Right lobe of liver (tissue), 6 donors: ENCODE measurements around the gene MBOAT7. TPM values are rescaled to one million over a fixed set of nuclear protein-coding genes. Genes with fewer than 3 reads are reported as not detected.

ENCODE experiments used
- ATAC-seq, 4 donors: fragments of 200-7000 bp; cut with Tn5 transposase; one replicate each; pipeline ENCODE4 v1.9.1; 2020; ENCODE audit warnings: mild to moderate bottlenecking in 4 of 4, moderate library complexity in 4 of 4
- DNase-seq, 3 donors: peaks; one replicate each; pipeline ENCODE4 v3.0.0-alpha.2; 2020
- H3K27ac ChIP-seq, 3 donors: fragments of 200-600 bp; one replicate each; pipeline ENCODE4 v1.8.0; 2022
- H3K27me3 ChIP-seq, 2 donors: fragments of 200-600 bp; one replicate each; pipeline ENCODE4 v1.8.0; 2022
- H3K36me3 ChIP-seq, 4 donors: fragments of 200-600 bp; sonication (generic) in 1 of 4; one replicate each; pipeline versions ENCODE4 v1.5.1 to v1.8.0; 2017 to 2022; ENCODE audit warnings: control low read depth in 1 of 4
- H3K4me1 ChIP-seq, 4 donors: fragments of 200-600 bp; sonication (generic) in 1 of 4; one replicate each; pipeline versions ENCODE4 v1.5.1 to v1.8.0; 2017 to 2022; ENCODE audit warnings: control low read depth in 1 of 4
- H3K4me3 ChIP-seq, 3 donors: fragments of 200-600 bp; one replicate each; pipeline ENCODE4 v1.8.0; 2022
- H3K9me3 ChIP-seq, 4 donors: fragments of 200-600 bp; sonication (generic) in 1 of 4; one replicate each; pipeline versions ENCODE4 v1.5.1 to v1.8.0; 2017 to 2022; ENCODE audit warnings: control low read depth in 1 of 4
- POLR2A ChIP-seq: fragments of 450-650 bp; IDR thresholded peaks from one replicate; pipeline ENCODE4 v1.6.1; 2017; ENCODE audit warnings: antibody characterized with exemption, mild to moderate bottlenecking
- WGBS: methylation state at CpG from one replicate; pipeline ENCODE4 v1.1.6; 2018; ENCODE audit warnings: low coverage, low lambda C conversion rate; ENCODE audit not compliant: insufficient coverage; ENCODE audit errors: missing lambda C conversion rate; 5-methylcytosine and 5-hydroxymethylcytosine counted together
- intact Hi-C, 2 donors: fragments of 100-400 bp; cut with DNase I; formaldehyde crosslinking; loops; one replicate each; pipeline versions ENCODE4 v1.11.2 to v1.14.1; 2022
- total RNA-seq, 6 experiments: library from RNA; depleted of rRNA in 2 of 6; stranded (reverse); fragments of >200 nt in 2 of 6; fragmentation: NEBNext Ultra II Directional in 3 of 6; extraction: Animal tissue kit (Norgen Biotek cat#: 25700) in 3 of 6; gene quantifications; one replicate each; pipeline versions ENCODE4 v1.1.0 to v1.2.4, GENCODE V29; 2016 to 2023
- TF ChIP-seq, protein P1 (sequence below), 4 donors: fragments of 200-600 bp in 3 of 4; fragments of 450-650 bp in 1 of 4; IDR thresholded peaks; one replicate each; pipeline versions ENCODE4 v1.5.1 to v1.8.0; 2016 to 2022; ENCODE audit warnings: antibody characterized with exemption in 4 of 4, mild to moderate bottlenecking in 2 of 4
- donor health status: DM: no; HTN: yes; CAD: no.
- donor health status: DM: no; HTN: no; CAD: no.
- donor health status: DM: no; HTN: no; CAD: no.
- donor health status: DM: no; HTN: yes; CAD: no.
- donor health status: DM: no; HTN: yes; CAD: no.

Gene MBOAT7
- total RNA-seq, 6 experiments from 2014 or later, result 26.6 to 57.7 (median 32.9) TPM

DNA sequence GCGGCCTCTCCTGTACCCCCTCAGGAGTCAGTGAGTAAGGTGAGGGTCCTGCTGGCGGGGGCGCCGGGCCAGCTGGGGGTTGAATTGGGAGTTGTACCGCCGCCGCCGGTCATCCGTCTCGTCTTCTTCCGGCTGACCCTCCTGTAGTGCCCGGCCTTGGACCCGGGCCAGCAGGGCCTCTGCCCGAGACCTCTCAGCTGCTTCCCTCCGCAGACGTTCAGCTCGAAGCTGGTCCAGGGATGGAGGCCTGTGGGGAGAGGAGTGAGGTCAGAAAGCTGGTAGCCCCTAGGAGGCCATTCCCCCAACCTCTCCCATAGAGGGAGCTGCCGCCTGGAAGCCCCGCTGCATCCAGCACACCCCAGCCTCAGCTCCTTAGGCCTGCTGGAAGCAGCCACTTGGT is 33.7 kb downstream of the MBOAT7 start:
- no CpG with 5 or more reads among the region's 19 CpGs for WGBS
- TF ChIP-seq, protein P1, sequence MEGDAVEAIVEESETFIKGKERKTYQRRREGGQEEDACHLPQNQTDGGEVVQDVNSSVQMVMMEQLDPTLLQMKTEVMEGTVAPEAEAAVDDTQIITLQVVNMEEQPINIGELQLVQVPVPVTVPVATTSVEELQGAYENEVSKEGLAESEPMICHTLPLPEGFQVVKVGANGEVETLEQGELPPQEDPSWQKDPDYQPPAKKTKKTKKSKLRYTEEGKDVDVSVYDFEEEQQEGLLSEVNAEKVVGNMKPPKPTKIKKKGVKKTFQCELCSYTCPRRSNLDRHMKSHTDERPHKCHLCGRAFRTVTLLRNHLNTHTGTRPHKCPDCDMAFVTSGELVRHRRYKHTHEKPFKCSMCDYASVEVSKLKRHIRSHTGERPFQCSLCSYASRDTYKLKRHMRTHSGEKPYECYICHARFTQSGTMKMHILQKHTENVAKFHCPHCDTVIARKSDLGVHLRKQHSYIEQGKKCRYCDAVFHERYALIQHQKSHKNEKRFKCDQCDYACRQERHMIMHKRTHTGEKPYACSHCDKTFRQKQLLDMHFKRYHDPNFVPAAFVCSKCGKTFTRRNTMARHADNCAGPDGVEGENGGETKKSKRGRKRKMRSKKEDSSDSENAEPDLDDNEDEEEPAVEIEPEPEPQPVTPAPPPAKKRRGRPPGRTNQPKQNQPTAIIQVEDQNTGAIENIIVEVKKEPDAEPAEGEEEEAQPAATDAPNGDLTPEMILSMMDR (IDR thresholded peaks at IDR 0.05), result no peak
- no peak for TF ChIP-seq POLR2A

DNA sequence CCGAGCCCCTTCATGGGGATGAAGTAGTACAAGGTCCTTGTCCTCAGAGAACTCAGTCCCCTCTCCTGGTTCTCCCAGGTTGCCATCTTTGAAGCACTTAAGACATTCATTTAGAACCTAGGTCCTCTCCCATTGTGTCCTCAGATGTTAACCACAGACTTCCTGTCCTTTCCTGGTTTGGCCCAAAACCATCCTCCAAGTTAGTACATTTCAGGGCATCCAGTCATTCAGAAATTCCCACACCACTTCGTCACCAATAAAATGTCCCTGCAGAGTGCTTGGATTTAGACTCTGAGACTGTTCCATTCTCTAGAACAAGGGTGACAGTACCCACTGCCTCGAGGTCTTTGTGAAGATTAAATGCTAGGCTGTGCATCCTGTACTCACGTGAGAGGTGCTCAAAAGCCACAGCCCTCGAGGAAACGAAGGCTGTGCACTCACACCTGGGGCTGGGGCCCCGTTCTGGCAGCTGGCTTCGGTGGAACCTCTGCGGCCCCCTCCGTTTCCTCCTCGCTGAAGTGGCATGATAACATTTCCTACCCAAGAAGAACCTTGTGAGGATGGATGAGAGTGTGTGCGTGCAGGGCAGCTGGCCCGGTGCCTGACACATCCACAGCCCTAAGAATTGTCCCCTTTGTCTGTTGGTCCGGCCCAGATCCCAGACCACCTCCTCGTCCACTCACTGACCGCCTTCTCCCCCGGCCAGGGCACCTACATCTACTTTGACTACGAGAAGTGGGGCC is 34.6 kb downstream of the MBOAT7 start:
- DNase-seq (no peak), ATAC-seq (no peak)
- peaks cover 4 to 81% (median 30%) of the 10 kb centered on the region in 4 donors for H3K36me3 ChIP-seq
- H3K4me1 ChIP-seq, result peaks cover 0 to 10% (median 0%) of the 10 kb centered on the region in 4 donors
- intact Hi-C loops, result no loop called here
- no peak for TF ChIP-seq POLR2A
- TF ChIP-seq, protein P1 (IDR thresholded peaks at IDR 0.05), result no peak
- H3K27ac ChIP-seq, result no peak overlapping the region
- no peaks in the 10 kb centered on the region for H3K27me3 ChIP-seq
- 62% methylated on average over 9 of the region's 18 CpGs for WGBS
- no peak overlapping the region for H3K4me3 ChIP-seq
- H3K9me3 ChIP-seq, result no peaks in the 10 kb centered on the region

More for the DNA sequence above, 33.7 kb downstream of the MBOAT7 start:
- H3K36me3 ChIP-seq, result peaks cover 4 to 72% (median 28%) of the 10 kb centered on the region in 4 donors
- intact Hi-C loops, result no loop called here
- no peaks in the 10 kb centered on the region for H3K27me3 ChIP-seq
- peaks cover 0 to 16% (median 3%) of the 10 kb centered on the region in 4 donors for H3K4me1 ChIP-seq
- H3K27ac ChIP-seq, result no peak overlapping the region
- no peak overlapping the region for H3K4me3 ChIP-seq
- ATAC-seq, result no peak
- DNase-seq, result no peak
- H3K9me3 ChIP-seq, result no peaks in the 10 kb centered on the region

DNA sequence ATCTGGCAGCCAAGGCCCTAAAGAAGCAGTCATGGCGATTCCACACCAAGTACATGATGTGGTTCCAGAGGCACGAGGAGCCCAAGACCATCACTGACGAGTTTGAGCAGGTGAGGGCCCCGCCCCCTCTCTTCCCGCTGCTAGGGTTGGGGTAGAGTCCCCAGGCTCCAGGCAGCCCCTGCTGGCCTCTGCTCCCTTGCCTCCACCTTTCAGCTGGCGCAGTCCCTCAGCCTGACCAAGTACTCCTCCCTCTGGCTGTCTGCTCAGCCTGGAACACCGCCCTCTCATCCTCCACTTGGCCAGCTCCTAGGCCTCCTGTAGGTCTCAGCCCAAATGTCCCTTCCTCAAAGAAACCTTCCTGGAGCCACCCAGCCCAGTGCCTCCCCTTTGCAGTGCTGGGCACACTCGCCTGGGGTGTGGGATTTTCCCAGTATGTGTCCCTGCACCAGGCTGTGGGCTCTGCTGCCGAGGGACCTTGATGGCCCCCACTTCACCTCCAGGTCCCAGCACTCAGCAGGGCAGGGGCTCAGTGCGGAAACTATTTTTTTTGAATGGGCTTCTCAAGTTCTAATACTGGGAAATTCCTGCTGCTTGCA is 35.6 kb downstream of the MBOAT7 start:
- Histone ChIP-seq H3K36me3 (peaks cover 5 to 91% (median 35%) of the 10 kb centered on the region in 4 donors), H3K27me3 (no peaks in the 10 kb centered on the region), H3K9me3 (no peaks in the 10 kb centered on the region), H3K4me1 (peaks cover 0 to 7% (median 0%) of the 10 kb centered on the region in 4 donors), H3K27ac (no peak overlapping the region), H3K4me3 (no peak overlapping the region)
- intact Hi-C loops, result no loop called here
- 89% methylated on average over 5 of the region's 10 CpGs for WGBS
- TF ChIP-seq, protein P1 (IDR thresholded peaks at IDR 0.05), result no peak
- TF ChIP-seq POLR2A, result no peak
- DNase-seq, result no peak
- ATAC-seq, result no peak

DNA sequence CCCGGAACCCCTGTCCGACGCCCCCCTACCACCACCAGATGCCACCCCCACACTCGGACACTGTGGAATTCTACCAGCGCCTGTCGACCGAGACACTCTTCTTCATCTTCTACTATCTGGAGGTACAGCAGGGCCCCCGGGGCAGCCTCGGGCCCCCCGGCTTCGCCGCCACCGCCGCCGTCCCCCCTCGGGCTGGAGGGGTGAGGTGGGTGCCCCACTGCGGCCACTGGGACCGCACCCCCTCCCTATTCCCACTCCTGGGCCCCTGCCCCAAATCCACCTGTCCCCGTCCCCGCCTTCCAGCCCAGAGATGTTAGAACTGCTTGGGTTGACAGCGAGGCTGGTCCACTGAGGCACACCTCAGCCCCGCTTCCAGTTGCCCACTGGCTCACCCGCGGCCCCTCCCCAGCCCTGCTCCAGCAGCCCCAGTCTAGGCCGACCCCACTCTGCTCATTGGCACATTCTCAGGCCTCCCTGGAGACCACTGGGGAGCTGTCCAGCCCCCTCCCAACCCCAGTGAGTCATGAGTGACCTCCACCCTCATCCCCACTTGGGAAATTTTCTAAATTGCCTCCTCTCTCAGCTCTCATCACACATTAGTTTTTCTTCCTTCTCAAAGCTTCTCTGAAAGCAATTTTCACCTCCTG is 36.4 kb downstream of the MBOAT7 start:
- no peak for ATAC-seq
- no peaks in the 10 kb centered on the region for H3K4me1 ChIP-seq
- no peak for DNase-seq
- H3K27ac ChIP-seq, result no peak overlapping the region
- intact Hi-C loops, result no loop called here
- peaks cover 6 to 96% (median 37%) of the 10 kb centered on the region in 4 donors for H3K36me3 ChIP-seq
- no peak for TF ChIP-seq POLR2A
- TF ChIP-seq, protein P1 (IDR thresholded peaks at IDR 0.05), result no peak
- no peaks in the 10 kb centered on the region for H3K27me3 ChIP-seq
- WGBS, result 83% methylated on average over 1 of the region's 25 CpGs
- H3K9me3 ChIP-seq, result no peaks in the 10 kb centered on the region
- no peak overlapping the region for H3K4me3 ChIP-seq
